ENCODE data around the gene TCEA2.

Gene TCEA2

GRCh38 chr20:64095927-64096326 lies 32.9 kb downstream of the TCEA2 start:
- TF ChIP-seq EP300 (IDR thresholded peaks at IDR 0.05; ENCODE audit: borderline replicate concordance), result no peak
- TF ChIP-seq RAD21 (IDR thresholded peaks at IDR 0.05; ENCODE audit: low read depth), result no peak
- no peak for TF ChIP-seq TAF1 (IDR thresholded peaks at IDR 0.05; ENCODE audit: low read depth)
- no peak for TF ChIP-seq USF1 (IDR thresholded peaks at IDR 0.05)
- TF ChIP-seq MAX (IDR thresholded peaks at IDR 0.05), result no peak
- no peak for TF ChIP-seq CREB1 (IDR thresholded peaks at IDR 0.05; ENCODE audit: low read depth)
- no peak for TF ChIP-seq FOXM1 (IDR thresholded peaks at IDR 0.05; ENCODE audit: borderline replicate concordance, low read depth)

- TF ChIP-seq EGR1 (IDR thresholded peaks at IDR 0.05), result no peak
- no peak for TF ChIP-seq TCF12 (IDR thresholded peaks at IDR 0.05; ENCODE audit: low read depth)
- TF ChIP-seq EP300 (IDR thresholded peaks at IDR 0.05; ENCODE audit: borderline replicate concordance), result no peak
- TF ChIP-seq MAX (IDR thresholded peaks at IDR 0.05), result no peak
- TF ChIP-seq RAD21 (IDR thresholded peaks at IDR 0.05; ENCODE audit: low read depth), result no peak
- TF ChIP-seq CEBPB (IDR thresholded peaks at IDR 0.05), result no peak
- TF ChIP-seq TEAD4 (IDR thresholded peaks at IDR 0.05), result no peak
- TF ChIP-seq NFIC (IDR thresholded peaks at IDR 0.05), result no peak
- TF ChIP-seq FOXM1 (IDR thresholded peaks at IDR 0.05; ENCODE audit: borderline replicate concordance, low read depth), result no peak
- no peak for TF ChIP-seq USF1 (IDR thresholded peaks at IDR 0.05)
- no peak for TF ChIP-seq REST (IDR thresholded peaks at IDR 0.05; ENCODE audit: low read depth)
- no peak for TF ChIP-seq CREB1 (IDR thresholded peaks at IDR 0.05; ENCODE audit: low read depth)
Observed at GRCh38 chr20:64096535-64096934, 33.5 kb downstream of the TCEA2 start.

- no peak for TF ChIP-seq RAD21 (IDR thresholded peaks at IDR 0.05; ENCODE audit: low read depth)
- no peak for TF ChIP-seq YY1 (IDR thresholded peaks at IDR 0.05; ENCODE audit: low read depth)
- no peak for TF ChIP-seq ZBTB7A (IDR thresholded peaks at IDR 0.05; ENCODE audit: low read depth)
- no peak for TF ChIP-seq CEBPB (IDR thresholded peaks at IDR 0.05)
- TF ChIP-seq USF1 (IDR thresholded peaks at IDR 0.05), result no peak
- TF ChIP-seq EGR1 (IDR thresholded peaks at IDR 0.05), result no peak
Observed at GRCh38 chr20:64098471-64099013, 35.5 kb downstream of the TCEA2 start.

- TF ChIP-seq CREB1 (IDR thresholded peaks at IDR 0.05; ENCODE audit: low read depth) (no peak), REST (IDR thresholded peaks at IDR 0.05; ENCODE audit: low read depth) (no peak), TEAD4 (IDR thresholded peaks at IDR 0.05) (no peak), TAF1 (IDR thresholded peaks at IDR 0.05; ENCODE audit: low read depth) (no peak), TCF12 (IDR thresholded peaks at IDR 0.05; ENCODE audit: low read depth) (no peak), EGR1 (IDR thresholded peaks at IDR 0.05) (no peak), MAX (IDR thresholded peaks at IDR 0.05) (no peak), RAD21 (IDR thresholded peaks at IDR 0.05; ENCODE audit: low read depth) (no peak), ZBTB7A (IDR thresholded peaks at IDR 0.05; ENCODE audit: low read depth) (no peak), USF1 (IDR thresholded peaks at IDR 0.05) (no peak), EP300 (IDR thresholded peaks at IDR 0.05; ENCODE audit: borderline replicate concordance) (no peak), YY1 (IDR thresholded peaks at IDR 0.05; ENCODE audit: low read depth) (no peak), NFIC (IDR thresholded peaks at IDR 0.05) (no peak), CEBPB (IDR thresholded peaks at IDR 0.05) (no peak), FOXM1 (IDR thresholded peaks at IDR 0.05; ENCODE audit: borderline replicate concordance, low read depth) (no peak)
Observed at GRCh38 chr20:64099086-64099786, 36.2 kb downstream of the TCEA2 start.

Measured in Ishikawa (cell line).